GM19023 (cell line): Measurements from ENCODE around the gene ELN.
"Not testable (repeated sequence)": the region's sequence is repeated elsewhere in the genome, so short reads cannot be mapped to it uniquely, and the experiment has no call there.

Source experiments
- ATAC-seq: cut with Tn5 transposase; IDR thresholded peaks from one replicate; pipeline ENCODE4 v1.9.1; 2021; ENCODE audit warnings: mild to moderate bottlenecking, moderate library complexity; ENCODE audit not compliant: unreplicated experiment

The ELN gene

DNA sequence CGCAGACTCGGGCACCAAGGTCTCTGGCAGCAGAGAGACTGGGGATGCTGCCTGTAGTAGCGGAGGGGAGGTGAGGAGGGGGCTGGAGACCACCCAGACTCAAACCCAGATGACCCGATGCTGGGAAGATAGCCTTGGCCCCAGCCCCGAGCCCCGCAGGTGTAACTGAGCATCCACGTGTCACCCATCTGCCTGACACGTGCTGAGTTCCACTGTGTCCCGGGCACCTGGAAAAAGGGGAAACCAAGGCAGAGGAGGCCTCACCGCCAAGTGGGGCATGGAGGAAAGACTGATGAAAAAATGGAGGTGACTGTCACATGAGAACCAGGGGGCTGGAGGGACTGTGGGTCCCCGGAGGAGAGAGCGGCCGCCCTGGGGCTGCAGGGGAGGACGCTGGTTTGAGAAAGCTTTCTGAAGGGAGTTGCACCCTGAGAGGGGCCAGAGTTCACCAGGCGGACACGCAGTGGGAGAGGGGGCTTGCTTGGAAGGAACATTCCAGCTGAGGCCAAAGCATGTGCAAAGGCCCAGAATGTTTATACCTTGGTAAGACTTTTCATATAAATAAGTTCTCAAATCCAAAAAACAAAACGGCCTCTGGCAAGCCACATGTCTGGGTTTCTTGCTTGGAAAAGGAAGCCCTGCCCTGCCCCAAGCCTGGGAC, 27.4 kb upstream of the ELN start:
- ATAC-seq, result no peak

- ATAC-seq, result no peak
Observed at GRCh38 chr7:74001150-74001494, 26.9 kb upstream of the ELN start.

DNA sequence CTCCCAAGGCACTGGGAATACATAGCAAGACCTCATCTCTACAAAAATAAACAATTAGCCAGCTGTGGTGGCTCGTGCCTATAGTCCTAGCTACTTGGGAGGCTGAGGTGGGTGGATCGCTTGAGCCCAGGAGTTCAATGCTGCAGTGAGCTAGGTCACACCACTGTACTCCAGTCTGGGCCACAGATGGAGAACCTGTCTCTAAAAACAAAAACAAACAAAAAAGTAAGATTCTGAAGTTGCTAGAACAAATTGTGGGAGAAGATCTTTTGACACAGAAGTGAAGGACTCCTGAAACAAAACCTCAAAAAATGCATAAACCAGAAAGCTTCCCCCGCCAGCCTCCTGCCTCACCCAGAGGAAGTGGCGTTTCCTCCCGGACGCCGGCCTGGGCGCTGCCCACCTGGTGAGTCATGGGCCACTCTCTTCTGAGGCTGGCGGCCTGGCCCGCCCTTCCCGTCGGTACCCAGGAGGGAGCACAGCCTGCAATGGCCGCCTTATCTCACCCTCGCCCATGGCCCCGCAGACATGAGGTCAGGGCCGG, 25.4 kb upstream of the ELN start:
- no peak for ATAC-seq

- no peak for ATAC-seq
Observed at GRCh38 chr7:74003621-74004020, 24.4 kb upstream of the ELN start.

- no peak for ATAC-seq
Observed at GRCh38 chr7:74006032-74006431, 21.9 kb upstream of the ELN start.

DNA sequence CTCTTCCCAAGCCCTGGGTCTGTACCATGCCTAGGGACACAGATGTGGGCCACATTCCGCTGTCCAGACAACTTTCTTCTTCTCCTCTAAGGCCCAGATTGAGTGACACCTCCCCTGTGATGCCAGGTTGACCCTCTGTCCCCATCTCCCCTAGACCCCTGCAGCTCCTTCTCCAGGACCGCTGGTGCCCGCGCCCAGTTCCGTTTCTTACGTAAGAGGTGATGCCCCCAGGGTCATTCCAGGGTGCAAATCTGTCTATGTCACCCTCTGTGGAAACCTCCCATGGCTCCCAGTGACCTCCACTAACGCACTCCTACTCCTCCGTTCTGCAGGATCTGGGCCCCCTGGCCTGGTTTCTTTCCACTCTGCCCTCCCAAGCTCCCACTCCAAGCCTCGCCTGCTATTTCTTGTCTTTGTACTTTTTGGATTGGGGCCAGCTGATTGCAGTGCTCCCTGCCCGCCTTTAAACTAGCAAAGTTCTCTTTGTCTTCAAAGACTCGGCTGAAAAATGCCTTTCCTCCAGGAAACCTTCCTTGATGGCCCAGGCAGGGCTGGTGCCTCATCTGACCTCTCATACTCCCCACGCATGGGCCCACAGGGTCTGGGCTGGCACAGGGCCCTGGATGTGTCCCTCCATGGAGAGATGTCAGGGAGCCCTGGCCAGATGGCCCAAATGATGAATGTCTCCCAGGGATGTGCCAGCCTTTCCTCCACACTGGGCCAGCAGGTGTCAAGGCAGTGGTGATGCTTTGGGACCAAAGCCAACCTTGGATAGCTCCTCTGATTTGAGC, 21.3 kb upstream of the ELN start:
- ATAC-seq, result no peak

DNA sequence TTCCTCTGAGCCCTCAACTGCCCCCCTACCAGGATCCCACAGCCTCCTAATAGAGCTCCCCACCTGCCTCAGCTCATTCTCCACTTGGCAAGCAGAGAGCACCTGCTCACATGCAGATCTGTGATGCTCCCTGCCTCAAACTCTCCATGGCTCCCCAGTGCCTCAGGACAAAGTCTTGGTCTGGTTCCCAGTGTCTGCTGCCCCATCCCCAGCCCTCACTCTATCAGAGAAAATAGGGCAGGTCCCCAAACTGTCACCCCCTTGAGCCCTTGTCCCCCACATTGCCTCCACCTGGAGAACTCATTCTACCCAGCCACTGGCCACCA, 20.8 kb upstream of the ELN start:
- no peak for ATAC-seq

DNA sequence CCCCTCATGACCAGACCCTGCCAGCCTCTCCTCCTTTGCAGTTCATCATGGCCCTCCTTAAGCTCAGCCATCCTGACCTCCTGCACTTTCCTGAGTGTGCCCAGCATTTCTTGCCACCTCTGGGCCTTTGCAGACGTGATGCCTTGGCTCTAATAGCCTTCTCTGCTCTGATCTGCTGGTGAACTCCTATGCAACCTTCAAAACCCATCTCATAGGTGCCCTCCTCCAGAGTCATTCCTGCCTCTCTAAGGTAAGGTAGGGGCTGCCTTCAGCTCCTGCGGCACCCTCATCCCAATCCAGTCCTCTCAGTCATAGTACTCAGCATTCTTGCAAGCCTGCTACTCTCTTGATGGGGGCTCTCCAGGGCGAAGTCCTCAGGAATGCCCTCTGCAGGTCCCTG, 19.3 kb upstream of the ELN start:
- ATAC-seq, result no peak

DNA sequence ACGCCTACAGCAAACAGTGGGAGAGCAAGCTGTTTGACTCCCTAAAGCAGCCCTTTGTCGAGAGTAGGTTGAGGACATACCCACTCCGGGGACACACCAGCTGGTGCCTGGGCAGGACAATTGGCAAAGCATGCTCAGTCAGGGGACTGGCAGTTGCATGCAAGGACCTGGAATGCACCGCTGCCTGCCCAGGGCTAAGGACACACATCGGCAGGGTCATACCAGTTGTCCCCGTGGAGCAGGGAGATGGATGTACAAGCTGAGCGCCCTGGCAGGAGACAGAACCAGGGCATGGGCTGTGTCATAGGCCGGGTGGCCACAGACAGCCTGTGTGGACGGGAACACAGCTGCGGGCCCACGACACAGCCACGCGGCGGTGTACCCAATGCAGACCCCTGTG, 18.3 kb upstream of the ELN start:
- no peak for ATAC-seq

- no peak for ATAC-seq
Observed at GRCh38 chr7:74010407-74010806, 17.6 kb upstream of the ELN start.

DNA sequence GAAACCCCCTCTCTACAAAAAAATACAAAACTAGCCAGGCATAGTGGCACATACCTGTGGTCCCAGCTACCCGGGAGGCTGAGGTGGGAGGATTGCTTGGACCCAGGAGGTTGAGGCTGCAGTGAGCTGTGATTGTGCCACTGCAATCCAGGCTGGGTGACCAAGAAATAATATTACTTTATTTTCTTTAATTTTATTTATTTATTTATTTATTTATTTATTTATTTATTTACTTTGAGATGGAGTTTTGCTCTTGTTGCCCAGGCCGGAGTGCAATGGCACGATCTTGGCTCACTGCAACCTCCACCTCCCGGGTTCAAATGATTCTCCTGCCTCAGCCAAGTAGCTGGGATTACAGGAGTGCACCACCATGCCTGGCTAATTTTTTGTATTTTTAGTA, 16.6 kb upstream of the ELN start:
- ATAC-seq, result not testable (repeated sequence)

DNA sequence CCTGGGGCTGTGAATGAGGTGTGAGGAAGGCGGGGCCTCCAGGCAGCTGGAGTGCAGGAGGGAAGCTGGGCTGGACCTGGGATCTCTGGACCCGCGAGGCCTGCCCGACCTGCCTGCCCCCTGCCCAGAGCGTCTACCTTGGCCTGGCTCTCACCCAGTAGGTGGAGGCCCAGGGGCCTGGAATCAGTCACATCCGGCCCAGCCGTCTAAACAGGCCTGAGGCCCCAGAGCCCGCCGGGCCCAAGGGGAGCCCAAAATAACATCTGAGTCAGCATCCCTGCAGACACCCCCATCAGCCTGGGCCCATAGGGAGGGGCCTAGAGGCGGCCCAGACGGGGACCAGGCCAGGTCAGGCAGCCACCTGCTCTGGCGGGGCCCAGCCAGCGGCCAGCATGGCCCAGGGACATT, 15.1 kb upstream of the ELN start:
- peak; percentile 87 for ATAC-seq

DNA sequence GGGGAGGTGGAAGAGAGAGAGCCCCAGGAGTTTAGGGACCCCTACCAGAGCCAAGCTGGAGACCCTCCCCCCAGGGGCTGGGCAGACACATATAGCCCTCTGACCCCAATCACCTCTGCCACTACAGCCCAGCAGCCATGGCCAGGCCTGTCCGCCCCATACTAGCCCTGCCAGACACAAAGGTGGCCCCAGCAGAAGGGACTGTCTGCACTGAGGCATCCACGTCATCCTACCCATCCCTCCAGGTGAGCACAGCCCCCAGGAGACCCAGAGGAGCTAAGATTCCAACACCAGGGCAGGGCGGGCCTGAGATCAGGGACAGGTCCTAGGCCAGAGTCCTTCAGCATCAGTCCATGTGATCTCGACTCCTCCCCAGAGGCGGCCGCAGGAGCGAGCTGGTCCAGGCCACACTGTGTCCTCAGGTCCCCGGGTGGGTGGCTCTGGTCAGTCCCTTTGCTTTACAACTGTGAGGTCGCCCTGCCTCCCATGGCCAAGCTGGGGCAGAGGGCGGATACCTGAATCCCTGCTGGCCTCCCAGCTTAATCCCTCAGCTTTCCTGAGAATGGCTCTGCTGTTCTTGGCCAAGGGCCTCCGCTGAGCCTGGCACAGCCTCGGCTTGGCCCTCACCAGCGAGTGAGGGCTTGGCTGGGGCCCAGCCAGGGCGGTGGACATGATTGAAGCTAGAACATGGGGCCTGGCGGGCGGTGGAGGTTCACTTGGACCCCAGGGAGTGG, 14.3 kb upstream of the ELN start:
- ATAC-seq, result no peak

GRCh38 chr7:74014931-74015330, 13.0 kb upstream of the ELN start:
- ATAC-seq, result no peak

DNA sequence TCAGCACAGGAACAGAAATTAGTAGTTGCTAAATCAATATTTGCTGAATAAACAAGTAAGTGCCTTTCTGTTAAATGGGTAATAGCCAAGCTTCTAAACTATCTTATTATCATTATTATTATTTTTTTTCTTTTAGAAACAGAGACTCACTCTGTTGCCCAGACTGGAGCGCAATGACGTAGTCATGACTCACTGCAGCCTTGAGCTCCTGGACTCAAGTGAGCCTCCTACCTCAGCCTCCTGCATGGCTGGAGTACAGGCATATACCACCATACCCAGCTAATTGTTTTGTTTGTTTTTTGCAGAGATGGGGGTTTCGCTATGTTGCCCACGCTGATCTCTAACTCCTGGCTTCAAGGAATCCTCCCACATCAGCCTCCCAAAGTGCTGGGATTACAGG, 12.3 kb upstream of the ELN start:
- no peak for ATAC-seq

- ATAC-seq, result no peak
Observed at GRCh38 chr7:74017125-74017524, 10.8 kb upstream of the ELN start.

DNA sequence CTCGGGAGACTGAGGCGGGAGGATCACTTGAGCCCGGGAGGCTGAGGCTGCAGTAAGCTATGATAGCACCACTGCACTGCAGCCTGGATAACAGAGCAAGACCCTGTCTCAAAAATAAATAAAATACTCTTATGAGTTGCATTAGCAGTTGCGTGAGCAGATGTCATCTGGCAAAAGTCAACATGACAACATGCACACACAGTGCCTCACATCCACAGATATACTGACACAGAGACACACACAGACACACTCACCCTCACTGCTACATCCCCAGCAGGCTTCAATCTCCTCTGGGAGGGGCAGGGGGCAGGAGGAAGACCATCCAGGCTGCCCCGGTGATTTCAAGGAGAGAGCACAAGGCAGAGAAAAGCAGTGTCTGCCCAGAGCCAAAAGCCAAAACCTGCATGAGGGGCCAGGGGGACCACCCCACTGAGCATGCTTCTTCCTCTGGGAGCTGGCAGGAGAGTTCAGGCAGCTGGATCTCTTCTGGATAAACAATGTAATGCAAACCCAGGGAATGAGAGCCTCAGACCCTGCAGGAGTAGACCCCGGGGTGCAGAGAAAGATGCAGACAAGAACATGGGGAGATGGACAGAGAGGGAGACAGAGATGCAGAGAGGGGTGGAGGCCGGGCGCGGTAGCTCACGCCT, 9.6 kb upstream of the ELN start:
- no peak for ATAC-seq

DNA sequence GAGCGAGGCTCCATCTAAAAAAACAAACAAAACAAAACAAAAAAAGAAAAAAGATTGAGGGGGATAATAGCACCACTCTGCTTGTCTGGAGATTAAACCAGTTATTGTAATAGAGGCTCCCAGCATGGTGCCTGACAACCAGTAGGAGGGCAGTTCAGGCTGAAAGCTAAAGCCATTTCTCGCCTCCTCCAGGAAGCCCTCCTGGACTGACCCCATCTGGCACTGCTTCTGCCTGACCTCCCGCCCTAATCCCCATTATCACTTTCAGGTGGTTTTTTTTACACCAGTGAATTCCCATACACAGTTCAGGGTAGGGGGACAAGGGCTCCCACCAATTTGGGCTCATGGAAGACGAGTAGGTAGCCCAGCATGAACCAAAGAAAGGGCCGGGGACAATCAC, 8.8 kb upstream of the ELN start:
- ATAC-seq, result no peak

DNA sequence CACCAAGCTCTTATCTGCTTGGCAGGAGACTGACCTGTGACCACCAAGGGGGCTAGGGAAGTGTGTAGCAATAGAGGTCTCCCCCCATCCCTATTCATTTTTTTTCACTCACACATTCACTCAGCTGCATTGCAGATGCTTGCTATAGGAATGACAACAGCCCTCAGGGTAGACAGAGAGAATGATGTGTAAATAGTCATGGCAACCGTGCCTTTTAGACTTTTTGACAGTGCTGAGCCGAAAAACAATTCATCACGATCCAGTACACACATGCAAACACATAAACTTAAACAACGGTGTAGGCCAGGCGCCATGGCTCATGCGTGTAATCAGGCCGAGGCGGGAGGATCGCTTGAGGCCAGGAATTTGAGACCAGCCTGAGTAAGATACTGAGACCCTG, 7.6 kb upstream of the ELN start:
- no peak for ATAC-seq

GRCh38 chr7:74021546-74022320, 6.2 kb upstream of the ELN start:
- ATAC-seq, result no peak

DNA sequence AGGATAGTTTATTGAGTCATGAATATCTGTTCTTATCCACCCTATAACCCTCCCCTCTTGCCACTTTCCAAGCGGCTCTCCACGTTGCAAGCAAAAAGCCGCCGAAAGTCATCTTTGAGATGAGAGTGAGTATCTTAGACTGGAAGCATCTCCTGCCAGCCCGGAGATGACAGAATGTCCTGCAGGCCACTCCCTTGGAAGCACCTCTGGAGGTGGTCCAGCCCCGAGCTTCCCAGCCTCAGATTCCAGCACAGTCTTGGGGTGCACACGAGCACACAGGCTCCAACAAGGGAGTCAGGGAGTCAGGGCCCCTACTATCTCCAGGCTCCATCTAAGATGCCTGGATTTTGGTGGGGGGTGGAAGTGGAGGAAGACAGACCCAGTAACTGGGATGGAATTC, 5.5 kb upstream of the ELN start:
- ATAC-seq, result no peak
